GM21367 (cell line): ENCODE results near the gene TMEM129.

Experiments
- ATAC-seq: cut with Tn5 transposase; IDR thresholded peaks from one replicate; pipeline ENCODE4 v1.9.1; 2021; ENCODE audit not compliant: unreplicated experiment

Gene TMEM129, protein sequence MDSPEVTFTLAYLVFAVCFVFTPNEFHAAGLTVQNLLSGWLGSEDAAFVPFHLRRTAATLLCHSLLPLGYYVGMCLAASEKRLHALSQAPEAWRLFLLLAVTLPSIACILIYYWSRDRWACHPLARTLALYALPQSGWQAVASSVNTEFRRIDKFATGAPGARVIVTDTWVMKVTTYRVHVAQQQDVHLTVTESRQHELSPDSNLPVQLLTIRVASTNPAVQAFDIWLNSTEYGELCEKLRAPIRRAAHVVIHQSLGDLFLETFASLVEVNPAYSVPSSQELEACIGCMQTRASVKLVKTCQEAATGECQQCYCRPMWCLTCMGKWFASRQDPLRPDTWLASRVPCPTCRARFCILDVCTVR

DNA sequence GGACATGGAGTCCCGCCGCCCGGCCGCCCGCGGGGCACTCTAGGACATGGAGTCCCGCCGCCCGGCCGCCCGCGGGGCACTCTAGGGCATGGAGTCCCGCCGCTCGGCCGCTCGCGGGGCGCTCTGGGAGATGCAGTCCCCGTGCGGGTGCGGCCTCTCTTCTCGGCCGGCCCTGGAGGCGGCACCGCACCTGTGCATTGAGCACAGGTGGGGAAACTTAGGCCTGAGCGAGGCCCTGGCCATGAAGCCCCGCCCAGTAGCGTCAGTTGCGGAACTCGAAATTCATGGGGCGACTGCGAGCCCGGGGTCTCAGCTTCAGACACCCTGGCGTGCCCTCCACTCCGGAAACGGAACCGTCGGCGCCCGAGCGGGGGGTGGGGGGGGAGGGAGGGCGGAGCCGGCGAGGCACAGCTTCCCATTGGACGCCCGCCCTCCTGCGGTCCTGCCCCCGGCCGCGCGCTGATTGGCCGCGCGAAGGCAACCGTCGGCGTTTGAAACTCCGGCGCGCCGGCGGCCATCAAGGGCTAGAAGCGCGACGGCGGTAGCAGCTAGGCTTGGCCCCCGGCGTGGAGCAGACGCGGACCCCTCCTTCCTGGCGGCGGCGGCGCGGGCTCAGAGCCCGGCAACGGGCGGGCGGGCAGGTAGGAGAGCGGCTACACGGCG, at the start of gene TMEM129, which contains the start of gene TACC3:
Gene TMEM129, minus strand, starts transcription at position 321 of the 663 bp plus-strand sequence. CDS start 486 bp downstream, outside the sequence.
Gene TACC3, plus strand, starts transcription at position 519 of the 663 bp plus-strand sequence. CDS start 1,901 bp downstream, outside the sequence.
- ATAC-seq, result peak; percentile 58

DNA sequence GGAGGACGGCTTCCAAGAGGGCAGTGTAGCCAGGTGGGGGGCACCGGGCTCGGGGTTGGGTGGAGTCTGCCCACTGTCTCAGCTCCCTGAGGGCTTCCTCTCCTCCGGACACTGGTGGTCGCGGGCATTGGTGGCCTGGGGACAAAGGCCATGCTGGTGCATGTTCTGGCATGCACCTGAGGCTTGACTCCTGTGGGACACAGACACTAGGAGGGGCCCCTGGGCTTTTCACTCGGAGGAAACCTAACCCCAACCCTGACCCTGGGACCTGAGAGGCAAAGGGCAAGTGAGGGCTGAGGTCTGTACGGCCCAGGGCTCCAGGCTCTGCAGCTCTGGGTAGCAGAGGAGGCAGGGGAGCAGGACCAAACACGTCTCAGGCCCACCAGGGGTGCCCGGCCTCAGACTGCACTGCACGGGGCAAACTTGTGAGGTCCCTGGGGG, 49.7 kb upstream of the TMEM129 start:
- ATAC-seq, result no peak

DNA sequence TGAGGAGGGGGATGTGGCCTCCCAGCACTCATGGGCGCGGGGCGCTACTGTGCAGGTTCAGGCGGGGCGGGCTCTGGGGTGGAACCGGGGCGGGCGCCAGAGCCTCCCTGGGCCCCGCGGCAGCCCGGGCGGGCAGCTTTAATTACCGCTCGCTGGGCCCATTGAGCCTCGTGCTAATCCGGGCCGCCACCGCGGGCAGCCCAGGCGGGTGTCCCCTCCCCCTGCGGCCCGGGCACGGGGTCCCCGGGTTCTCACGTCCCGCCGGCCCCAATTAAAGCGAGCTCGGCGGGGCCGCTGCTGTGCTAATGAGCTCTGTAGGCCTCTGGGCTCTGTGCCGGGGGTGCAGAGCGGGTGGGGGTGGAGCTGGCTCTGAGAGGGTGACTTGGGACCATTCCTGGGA, 49.1 kb upstream of the TMEM129 start:
- no peak for ATAC-seq

DNA sequence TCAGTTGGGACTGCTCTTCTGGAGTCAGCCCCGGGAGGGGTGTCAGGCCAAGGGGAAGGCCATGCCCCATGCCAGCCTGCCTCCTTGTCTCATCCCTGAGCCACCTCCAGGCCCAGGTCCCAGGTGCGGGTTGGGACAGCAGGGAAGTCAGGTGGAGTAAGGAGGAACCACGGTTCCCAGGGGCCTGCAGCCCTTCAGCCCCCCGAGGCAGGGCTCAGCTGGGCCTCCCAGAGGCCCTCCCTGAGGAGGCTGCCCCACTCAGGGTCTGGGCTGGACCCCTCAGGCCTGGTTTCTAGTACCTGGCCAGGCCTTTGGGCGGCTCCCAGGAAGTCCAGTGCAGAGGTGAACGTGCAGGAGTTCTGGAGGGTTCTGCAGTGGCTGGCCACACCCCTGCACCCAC, 48.6 kb upstream of the TMEM129 start:
- ATAC-seq, result no peak

DNA sequence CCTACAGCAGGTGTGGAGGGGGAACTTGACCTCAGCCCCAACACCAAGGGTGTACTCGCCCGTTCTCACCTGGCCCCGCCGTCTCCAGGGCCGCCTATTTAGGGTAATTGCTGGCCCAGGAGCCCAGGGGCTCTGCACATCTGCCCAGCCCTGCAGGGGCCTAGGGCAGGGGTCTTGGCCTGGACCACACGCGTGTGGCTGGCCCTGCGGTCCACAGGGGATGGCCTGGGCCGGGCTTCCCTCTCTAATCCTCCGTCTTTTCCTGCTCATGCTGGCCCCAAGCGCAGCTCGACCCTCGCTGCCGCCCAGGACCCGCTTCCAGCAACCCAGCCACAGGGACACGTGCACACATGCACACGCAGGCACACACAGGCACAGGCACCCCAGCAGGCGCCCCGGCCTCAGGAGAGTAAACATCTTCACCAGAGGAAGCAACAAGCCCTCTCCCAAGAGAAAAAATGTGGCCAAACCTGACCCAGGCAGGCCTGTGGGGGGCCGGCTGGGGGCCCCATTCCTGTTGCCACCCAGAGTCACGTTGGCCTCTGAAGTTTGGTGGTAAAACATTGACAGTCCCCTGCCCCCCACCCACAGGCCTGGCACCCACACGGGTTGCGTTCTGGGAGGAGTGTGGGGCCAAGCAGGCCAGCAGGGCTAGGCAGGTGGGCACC, 47.4 kb upstream of the TMEM129 start:
- no peak for ATAC-seq

DNA sequence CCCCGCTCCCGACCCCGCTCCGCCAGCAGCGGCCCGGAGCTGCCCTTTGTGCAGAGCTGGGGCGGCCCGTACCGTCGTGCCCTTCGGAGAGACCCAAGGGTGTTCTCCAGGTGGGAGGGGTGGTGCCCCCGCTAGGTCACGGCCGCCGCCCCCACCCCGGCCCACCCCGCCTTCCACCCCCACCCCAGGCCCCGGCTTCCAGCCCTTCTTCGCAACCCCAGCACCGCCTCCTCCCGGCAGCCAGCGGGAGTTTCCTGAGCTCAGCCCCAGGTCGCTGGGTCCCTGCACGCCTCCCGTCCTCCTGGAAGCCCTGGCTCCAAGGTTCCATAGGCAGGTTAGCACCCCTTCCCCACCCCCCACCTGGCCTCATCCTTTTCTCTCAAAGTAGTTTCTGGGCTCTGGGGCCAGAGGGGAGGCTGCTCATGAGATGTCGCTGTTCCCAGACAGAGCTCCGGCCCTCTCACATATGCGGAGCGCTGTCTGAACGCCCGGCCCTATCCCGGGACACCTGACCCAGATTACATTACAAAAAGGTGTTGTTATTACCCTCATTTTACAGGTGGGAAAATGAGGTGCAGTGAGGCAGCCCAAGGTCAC, 46.7 kb upstream of the TMEM129 start:
- ATAC-seq, result no peak

DNA sequence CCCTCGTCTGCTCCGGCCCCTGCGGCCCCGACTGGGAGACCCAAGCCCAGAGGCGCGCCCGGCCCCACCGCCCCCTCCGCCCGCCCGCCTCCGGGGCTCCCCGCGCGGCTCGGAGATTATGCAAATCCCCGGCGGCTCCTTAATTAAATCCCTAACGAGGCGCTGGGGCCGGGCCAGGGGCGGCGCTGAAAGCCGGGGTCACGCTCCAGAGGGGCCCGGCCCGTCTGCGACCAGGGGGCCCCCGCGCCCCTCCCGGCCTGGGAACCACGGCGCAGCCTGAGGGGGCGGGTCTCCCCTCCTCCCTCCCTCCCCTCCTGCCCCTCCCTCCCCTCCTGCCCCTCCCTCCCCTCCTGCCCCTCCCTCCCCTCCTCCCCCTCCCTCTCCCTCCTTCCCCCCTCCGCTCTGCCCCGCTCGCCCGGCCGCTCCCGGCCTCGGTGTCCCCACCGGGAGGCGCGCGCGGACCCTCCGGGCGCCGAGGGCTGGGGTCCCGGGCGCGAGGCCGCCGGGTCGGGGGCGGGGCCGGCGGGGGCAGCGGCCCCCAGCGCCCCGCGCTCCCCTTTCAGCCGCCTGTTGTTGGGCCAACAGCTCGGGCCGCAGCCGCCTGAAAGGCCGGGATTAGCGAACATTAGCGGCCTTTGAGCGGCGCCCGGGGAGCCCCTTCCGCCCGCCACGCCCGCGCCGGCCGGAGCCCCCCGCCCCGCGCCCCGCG, 46.1 kb upstream of the TMEM129 start:
- ATAC-seq, result no peak

DNA sequence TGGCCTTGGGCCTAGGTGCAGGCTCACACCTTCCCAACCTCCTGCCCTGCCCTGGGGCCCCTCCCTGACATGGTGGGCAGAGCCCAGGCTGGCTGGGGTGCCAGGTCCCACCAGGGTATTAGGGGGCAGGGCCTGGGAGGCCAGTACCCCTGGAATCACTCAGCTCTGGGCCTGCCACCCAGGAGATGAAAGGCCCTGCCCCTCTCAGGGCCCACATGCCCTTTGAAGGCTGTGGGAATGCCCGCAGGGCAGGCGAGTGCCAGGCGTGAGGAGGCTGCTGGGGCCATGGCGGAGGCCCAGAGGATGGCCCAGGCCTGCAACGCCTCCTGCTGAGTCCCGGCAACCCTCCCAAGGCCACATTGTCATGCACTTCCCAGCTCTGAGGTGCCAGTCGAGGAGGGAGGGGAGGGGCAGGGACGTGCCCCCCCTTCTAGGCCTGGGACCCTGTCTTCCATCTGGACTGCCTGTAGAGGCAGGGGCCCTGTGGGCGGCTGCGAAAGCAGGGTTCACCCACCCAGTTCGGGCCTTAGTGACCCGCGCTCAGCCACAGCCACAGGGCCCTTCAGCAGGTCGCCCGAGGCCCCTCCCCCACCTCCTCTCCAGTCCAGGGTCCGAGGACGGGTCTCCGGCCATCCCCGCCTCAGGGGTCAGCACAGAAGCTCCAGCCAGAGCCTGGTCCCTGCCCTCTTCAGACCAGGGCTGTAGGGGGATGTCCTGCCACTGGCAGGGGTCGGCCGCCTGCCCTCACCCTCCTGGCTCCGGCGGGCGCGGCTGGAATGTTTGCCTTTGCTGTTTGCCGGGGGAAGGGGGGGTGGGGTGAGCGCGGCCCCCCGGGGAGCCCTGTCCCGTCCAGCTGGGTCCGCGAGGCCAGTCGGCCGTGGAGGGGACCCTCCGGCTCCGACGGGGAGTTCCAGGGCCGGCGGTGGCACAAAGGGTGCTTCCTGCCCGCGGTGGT, 45.3 kb upstream of the TMEM129 start:
- no peak for ATAC-seq

DNA sequence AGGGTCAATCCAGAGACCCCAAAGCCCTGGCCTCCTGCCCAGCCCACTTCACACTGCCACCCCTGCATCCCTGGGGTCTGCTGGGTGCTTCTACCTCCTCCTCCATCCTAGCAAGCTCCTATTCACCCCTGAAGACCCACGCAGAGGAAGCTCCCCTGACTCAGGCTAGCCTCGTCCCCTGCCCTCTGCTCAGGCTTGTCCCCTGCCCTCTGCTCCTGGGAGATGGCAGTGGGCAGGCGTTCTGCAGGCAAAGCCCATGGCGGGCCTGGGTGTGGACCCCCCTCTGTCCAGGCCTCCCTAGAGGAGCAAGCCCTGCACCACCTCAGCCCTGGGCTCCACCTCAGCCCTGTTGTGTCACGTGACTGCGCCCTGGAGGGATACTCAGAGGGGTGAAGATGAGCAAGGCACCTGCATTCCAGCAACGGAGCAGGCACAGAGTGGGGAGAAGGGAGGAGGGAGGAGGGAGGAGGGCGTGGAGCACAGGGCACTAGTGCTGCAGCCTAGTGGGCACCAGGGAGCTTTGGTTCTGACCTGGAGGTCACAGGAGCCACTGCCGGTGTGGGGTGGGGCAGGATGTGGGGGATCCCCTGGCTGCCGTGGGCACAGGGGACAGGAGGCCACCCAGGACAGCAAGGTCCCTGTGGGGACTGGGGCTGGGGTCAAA, 44.4 kb upstream of the TMEM129 start:
- no peak for ATAC-seq

DNA sequence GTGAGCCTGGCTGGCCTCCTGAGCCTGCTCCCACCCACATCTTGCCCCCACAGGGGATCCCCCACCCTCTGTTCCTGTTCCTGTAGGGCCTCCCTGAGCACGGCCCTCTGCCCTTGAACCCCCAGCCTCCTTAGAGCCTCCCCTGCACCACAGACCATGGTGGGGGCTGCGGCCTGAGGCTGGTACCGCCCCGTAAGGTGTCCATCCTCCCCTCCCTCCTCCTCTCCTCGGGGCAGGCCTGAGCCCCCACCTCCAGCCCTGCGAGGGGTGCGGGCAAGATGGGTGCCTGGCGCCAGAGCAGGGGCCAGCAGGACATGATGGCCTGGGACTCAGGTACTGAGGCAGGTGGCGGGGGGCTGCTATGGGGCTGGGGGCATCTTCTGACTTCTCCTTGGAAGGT, 43.5 kb upstream of the TMEM129 start:
- ATAC-seq, result no peak

DNA sequence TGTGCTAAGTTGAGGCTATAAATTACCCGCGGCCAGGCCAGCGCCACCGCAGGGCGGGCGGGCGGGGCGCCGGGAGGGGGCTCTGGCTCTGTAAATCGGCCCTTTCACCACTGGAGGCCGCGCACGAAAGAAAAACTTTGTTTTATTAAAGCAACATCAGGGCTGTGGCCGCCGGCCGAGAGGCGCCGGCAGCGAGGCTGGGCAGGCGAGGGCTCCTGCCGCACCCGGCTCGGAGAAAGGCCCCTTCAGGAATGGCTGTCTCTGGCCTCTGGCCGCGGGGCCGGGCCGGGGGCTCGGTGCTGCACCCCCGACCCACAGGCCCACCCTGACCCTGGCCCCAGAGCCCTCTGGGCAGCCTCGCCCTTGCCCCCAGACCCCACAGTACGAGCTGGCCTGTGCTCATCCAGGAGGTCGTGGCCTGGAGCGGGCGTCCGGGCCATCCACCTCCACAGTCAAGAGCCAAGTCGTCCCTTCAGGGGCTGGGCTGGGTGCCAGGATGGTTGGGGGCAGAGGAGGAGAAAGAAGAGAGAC, 42.5 kb upstream of the TMEM129 start:
- no peak for ATAC-seq

DNA sequence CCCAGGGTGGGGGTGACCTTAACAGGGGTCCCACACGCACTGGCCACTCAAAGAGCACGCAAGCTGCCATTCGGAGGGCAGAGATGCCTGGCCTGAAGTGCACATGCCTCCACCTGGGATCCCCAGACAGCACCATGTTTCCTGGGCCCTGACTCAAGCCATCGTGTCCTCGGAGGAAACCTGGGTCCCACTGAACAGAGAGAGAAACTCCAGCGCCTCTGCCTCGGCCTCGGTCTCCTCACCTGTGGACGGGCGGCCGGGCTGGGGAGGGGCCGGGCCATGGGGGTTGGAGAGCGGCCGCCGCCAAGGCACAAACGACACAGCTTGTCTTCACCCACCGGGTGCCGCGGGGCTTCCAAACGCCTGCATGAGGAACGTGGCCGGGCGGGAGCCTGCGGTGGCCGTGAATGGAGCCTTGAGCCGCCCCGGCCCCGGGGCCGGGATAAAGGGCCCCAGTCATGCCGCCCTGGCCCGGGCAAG, 42.0 kb upstream of the TMEM129 start:
- ATAC-seq, result no peak

DNA sequence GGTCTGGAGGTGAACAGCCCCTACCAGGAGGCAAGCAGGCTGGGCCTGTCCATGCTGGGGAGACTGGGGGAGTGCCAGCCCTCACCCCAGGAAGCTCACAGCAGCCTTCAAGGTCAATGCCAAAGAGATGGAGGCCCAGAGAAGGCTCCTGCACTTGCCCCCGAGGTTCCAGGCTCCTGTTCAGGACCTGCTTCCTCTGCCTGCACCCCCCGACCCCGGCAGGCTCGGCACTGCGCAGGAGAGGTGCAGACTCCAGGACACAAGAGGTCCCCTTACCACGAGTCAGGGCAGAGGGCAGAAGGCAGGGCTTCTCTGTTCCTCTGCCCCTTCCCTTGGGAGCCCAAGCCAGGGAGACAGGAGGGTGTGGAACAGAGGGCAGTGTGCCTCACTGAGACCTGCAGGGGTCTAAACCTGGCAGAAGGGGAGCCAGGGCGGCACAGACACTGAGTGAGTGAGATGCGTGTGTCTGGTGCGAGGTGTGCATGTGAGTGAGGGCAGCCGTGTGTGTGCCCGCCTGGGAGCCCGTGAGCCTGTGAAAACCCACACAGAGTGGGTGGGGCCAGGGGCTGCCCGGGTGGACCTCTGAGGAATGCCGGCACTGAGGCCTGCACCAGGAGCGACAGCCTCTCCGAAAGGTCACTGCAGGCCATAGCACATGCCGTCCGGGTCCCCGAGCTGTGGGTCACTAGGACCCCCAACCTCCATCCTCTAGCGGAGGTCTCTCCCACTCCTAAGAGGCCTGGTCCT, 41.3 kb upstream of the TMEM129 start:
- no peak for ATAC-seq

DNA sequence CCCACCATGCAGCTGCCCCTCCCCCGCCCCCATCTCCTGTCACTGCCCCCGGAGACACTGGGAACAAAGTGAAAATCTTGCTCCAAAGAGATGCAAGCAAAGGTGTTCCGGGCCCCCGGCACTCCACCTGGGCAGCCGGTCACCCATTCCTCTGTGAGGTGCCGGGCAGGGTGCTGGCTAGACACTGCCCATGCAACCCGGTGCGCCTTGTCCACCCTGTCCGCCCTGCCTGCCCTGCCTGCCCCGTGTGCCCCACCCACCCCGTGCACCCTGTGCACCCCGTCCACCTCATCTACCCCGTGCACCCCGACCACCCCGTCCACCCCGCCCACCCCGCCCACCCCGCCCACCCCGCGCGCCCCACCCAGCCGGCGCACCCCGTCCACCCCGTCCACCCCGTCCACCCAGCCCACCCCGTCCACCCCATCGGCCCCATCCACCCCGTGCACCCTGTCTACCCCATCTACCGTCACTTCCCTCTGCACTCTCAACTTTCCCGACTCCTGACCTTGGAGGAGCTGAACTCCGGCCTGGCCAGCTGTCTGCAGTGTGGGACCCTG, 40.1 kb upstream of the TMEM129 start:
- no peak for ATAC-seq

DNA sequence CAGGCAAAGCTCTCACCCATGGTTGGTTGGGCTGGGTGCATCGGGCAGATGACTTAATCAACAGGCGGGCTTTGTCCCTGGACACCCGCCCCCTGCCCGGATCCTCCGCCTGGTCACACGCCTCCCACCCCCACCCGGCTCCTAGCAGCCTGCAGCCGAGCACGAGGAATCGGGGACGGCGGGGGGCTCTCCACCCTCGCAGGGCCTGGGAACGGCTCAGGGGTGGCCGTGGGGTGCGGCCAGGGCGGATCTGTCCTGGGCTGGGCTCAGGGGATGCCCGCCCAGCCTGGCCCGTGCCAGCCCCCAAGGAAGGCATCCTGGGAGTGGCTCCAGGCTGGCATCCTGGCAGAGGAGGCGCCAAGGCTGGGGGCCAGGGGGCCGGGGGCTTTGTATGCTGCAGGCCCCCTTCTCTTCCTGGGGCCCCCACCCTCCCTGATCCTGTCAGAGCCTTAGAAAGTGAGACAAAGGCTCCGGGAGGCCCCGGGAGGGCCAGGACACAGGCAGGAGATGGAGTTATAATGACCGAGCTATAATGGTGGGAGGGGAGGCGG, 39.5 kb upstream of the TMEM129 start:
- ATAC-seq, result no peak

DNA sequence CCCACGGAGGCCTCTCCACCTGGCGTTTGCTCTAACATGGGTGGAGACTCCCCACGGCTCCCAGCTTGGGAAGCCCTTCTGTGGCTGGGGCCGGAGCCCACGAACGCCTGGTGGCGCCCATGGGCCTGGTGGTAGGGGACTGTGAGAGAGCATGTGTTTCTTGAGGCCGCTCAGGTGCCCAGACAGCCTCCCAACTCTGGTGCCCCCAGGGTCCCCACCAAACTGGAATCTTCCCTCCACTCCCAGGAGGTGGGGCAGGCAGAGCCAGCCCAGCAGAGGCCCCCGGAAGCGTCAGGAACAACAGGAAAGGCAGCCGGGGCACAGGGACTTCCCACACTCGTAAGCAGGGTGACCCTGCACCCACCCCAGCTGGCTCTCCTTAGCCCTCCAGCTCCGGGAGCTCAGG, 38.7 kb upstream of the TMEM129 start:
- ATAC-seq, result no peak

DNA sequence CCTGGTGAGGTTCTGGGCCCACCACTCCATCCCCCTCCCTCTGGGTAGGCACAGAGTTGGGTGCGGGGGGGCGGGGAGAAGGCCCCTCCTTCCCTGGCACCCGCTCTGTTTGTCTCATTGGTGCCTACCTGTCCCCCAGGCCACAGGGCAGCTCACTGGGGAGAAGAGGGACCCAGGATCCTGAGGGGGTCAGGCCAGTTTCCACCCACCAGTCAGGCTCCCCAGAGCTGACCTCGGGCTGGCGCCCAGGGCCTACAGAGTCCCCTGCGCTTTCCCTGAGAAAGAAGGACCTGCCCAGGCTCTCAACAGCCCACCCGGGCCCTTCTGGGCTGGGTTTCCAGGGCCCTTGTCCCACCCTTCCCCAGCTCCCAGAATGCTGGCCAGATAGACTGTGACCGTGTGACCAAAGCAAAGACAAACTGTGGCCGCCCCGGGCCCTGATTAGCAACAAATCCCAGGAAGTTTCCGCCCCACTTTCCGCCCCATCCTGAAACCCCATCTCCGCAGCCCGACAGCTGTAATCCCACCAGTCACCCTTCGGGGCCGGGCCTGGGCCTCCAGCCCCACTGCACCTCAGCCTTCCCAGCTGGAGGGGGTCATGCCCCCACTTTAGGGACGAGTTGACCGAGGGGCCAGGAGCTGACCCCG, 38.2 kb upstream of the TMEM129 start:
- ATAC-seq, result no peak
